Testis (tissue), 2 donors: ENCODE measurements around the gene UBE2QL1.

ENCODE experiments used
- CTCF ChIP-seq, 3 experiments: fragments of 450-650 bp in 2 of 3; fragments of 200-600 bp in 1 of 3; sonication (generic) in 1 of 3; IDR thresholded peaks; one replicate each; pipeline ENCODE4 v1.5.1; 2016 to 2019; ENCODE audit warnings: antibody characterized with exemption in 3 of 3, mild to moderate bottlenecking in 2 of 3, moderate library complexity in 1 of 3
- POLR2A ChIP-seq: fragments of 450-650 bp; IDR thresholded peaks from one replicate; pipeline ENCODE4 v1.6.1; 2017; ENCODE audit warnings: antibody characterized with exemption, mild to moderate bottlenecking, moderate library complexity

- TF ChIP-seq CTCF (IDR thresholded peaks at IDR 0.05), result no peak
- TF ChIP-seq POLR2A, result no peak
Measured at GRCh38 chr5:6432206-6432605, 16.5 kb upstream of the UBE2QL1 start.
